Osteocyte (in vitro differentiated cells): ENCODE measurements around the gene TTC3. TPM values are rescaled to one million over a fixed set of nuclear protein-coding genes. Genes with fewer than 3 reads are reported as not detected.

Experiments
- DNase-seq: peaks from one replicate; pipeline ENCODE4 v3.0.0; 2021; ENCODE audit warnings: mixed read lengths; ENCODE audit not compliant: unreplicated experiment; ENCODE audit errors: extremely low spot score
- H3K27ac Mint-ChIP-seq: one replicate; pipeline ENCODE4 v1.8.0; 2021; ENCODE audit warnings: mild to moderate bottlenecking, mixed read lengths; ENCODE audit not compliant: unreplicated experiment
- H3K27me3 Mint-ChIP-seq: one replicate; pipeline ENCODE4 v1.8.0; 2021; ENCODE audit warnings: mixed read lengths; ENCODE audit not compliant: unreplicated experiment
- H3K36me3 Mint-ChIP-seq: one replicate; pipeline ENCODE4 v1.8.0; 2021; ENCODE audit warnings: mixed read lengths; ENCODE audit not compliant: unreplicated experiment
- H3K4me1 Mint-ChIP-seq: one replicate; pipeline ENCODE4 v1.8.0; 2021; ENCODE audit warnings: mixed read lengths; ENCODE audit not compliant: unreplicated experiment
- H3K4me3 Mint-ChIP-seq: one replicate; pipeline ENCODE4 v1.8.0; 2021; ENCODE audit warnings: mild to moderate bottlenecking, moderate library complexity, mixed read lengths; ENCODE audit not compliant: unreplicated experiment
- H3K9me3 Mint-ChIP-seq: one replicate; pipeline ENCODE4 v1.8.0; 2021; ENCODE audit warnings: mixed read lengths; ENCODE audit not compliant: unreplicated experiment
- total RNA-seq: library from RNA; stranded (reverse); gene quantifications from 2 replicates; pipeline ENCODE4 v1.2.1, GENCODE V29; 2021
- TF ChIP-seq, protein P1 (sequence below): fragments of 200-600 bp; sonication (generic); IDR thresholded peaks from 2 replicates; pipeline ENCODE4 v1.5.0; 2021; ENCODE audit warnings: antibody characterized with exemption, mild to moderate bottlenecking, moderate library complexity

TTC3 gene
- total RNA-seq, 1 donor from 2014 or later = 252 TPM

DNA sequence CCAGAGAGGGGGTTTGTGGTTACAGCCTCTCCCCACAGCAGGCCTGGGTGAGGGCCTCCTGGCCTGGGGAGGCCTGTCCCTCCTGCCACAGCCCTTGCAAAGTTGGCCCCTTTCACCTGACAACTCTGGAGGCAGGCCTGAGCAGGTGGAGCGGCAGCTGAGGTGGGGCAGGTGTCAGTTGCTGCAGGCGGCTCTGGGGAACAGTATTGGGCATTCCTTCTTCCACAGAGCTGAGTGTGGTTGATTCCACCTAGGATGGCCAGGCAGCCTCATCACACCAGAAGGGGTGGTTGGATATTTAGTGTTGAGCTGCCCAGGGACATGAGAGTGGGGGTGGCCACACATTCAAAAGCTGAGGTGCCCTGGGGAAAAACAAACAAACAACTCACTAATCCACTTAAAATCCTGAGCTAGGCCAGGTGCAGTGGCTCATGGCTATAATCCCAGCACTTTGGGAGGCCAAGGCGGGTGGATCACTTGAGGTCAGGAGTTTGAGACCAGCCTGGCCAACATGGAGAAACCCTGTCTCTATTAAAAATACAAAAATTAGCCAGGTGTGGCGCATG, 31.3 kb upstream of the TTC3 start:
- Mint-ChIP-seq H3K27ac (no peak overlapping the region), H3K27me3 (peaks cover 4% of the 10 kb centered on the region), H3K4me3 (no peak overlapping the region), H3K36me3 (no peaks in the 10 kb centered on the region), H3K9me3 (no peaks in the 10 kb centered on the region), H3K4me1 (peaks cover 3% of the 10 kb centered on the region)
- TF ChIP-seq, protein P1, sequence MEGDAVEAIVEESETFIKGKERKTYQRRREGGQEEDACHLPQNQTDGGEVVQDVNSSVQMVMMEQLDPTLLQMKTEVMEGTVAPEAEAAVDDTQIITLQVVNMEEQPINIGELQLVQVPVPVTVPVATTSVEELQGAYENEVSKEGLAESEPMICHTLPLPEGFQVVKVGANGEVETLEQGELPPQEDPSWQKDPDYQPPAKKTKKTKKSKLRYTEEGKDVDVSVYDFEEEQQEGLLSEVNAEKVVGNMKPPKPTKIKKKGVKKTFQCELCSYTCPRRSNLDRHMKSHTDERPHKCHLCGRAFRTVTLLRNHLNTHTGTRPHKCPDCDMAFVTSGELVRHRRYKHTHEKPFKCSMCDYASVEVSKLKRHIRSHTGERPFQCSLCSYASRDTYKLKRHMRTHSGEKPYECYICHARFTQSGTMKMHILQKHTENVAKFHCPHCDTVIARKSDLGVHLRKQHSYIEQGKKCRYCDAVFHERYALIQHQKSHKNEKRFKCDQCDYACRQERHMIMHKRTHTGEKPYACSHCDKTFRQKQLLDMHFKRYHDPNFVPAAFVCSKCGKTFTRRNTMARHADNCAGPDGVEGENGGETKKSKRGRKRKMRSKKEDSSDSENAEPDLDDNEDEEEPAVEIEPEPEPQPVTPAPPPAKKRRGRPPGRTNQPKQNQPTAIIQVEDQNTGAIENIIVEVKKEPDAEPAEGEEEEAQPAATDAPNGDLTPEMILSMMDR = no peak
- DNase-seq = no peak

DNA sequence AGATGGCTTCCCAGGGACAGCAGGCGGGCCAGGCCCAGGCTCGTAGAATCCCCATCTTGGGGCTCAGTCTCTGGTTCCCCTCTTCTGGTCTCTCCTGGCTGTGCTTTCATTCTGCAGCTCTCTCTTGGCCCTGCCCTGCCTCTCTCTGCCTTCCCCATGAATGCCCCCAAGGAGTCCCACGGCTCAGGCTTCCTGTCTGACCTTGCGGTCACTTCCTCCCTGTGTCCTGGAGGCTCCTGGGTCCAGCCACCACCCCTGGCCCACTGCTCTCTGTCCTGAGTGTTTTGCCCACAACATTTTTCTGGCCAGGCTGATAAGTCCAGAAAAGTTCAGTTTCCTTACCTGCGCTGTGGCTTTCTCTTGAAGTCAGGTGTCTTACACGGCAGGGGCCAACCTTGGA, 29.2 kb upstream of the TTC3 start:
- H3K36me3 Mint-ChIP-seq = no peaks in the 10 kb centered on the region
- TF ChIP-seq, protein P1 = no peak
- H3K27ac Mint-ChIP-seq = no peak overlapping the region
- no peaks in the 10 kb centered on the region for H3K9me3 Mint-ChIP-seq
- H3K27me3 Mint-ChIP-seq = peaks cover 15% of the 10 kb centered on the region
- H3K4me1 Mint-ChIP-seq = peaks cover 3% of the 10 kb centered on the region
- no peak for DNase-seq
- H3K4me3 Mint-ChIP-seq = no peak overlapping the region

DNA sequence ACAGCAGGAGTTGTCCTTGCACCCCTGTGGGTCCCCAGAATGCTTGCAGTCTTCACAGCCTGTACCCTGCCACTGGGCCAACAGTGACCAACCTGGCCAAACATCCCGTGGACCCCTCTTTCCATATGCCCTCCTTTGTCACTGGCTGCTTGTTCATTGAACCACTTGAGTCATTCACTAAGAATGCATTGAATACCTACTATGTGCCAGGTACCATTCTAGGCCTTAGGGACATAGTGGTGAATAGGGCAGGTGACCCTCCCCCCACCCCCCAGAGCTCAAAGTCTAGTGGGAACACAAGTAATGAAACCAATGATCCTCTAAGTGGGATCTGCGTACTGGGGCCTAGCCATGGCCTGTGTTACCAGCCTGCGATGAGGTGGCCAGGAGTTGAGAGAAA, 28.4 kb upstream of the TTC3 start:
- Mint-ChIP-seq H3K27ac (no peak overlapping the region), H3K27me3 (peaks cover 16% of the 10 kb centered on the region), H3K9me3 (no peaks in the 10 kb centered on the region), H3K4me3 (no peak overlapping the region), H3K4me1 (peaks cover 3% of the 10 kb centered on the region), H3K36me3 (no peaks in the 10 kb centered on the region)
- TF ChIP-seq, protein P1 = no peak
- DNase-seq = no peak

DNA sequence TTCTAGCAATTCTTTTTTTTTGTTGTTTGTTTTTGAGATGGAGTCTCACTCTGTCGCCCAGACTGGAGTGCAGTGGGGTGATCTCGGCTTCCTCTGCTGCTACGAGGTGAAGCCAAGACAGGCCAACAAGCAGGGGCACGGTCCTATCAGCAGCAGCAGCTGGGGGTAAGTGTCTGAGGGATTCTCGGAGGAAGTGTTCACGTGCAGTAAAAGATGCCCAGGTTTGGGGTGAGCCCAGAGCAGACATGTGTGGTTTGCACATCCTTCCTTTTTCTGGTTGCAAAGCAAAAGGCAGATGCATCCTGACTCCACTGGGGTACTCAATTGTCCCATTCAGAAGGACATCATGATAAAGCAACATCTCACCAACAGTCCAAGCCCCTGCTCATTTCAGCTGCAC, 27.9 kb upstream of the TTC3 start:
- no peak overlapping the region for H3K4me3 Mint-ChIP-seq
- TF ChIP-seq, protein P1 = no peak
- H3K27me3 Mint-ChIP-seq = peaks cover 19% of the 10 kb centered on the region
- H3K9me3 Mint-ChIP-seq = no peaks in the 10 kb centered on the region
- no peak overlapping the region for H3K27ac Mint-ChIP-seq
- peaks cover 3% of the 10 kb centered on the region for H3K4me1 Mint-ChIP-seq
- no peak for DNase-seq
- no peaks in the 10 kb centered on the region for H3K36me3 Mint-ChIP-seq

DNA sequence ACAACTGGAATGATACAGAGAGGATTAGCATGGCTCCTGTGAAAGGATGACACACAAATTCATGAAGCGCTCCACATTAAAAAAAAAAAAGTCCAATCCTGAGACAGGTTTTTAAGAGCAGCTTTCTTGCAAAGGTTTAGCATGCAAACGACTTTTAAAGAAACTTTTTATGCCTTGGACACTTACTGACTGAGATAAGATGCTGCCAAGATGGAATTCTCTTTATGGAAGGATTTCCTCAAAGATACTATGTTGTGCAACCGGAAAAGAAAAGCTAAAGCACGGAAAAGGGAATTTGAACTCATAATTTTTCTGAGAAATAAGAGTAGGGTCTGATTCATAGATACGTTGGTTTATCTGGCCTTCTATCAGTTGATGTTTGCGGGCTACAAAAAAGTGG, 27.5 kb upstream of the TTC3 start:
- DNase-seq = no peak
- H3K9me3 Mint-ChIP-seq = no peaks in the 10 kb centered on the region
- H3K36me3 Mint-ChIP-seq = no peaks in the 10 kb centered on the region
- no peak overlapping the region for H3K27ac Mint-ChIP-seq
- no peak overlapping the region for H3K4me3 Mint-ChIP-seq
- H3K27me3 Mint-ChIP-seq = peaks cover 23% of the 10 kb centered on the region
- H3K4me1 Mint-ChIP-seq = peaks cover 3% of the 10 kb centered on the region
- TF ChIP-seq, protein P1 = no peak
